Endodermal cell (in vitro differentiated cells): ENCODE data around the gene KRT6B. TPM values are rescaled to one million over a fixed set of nuclear protein-coding genes. Genes with fewer than 3 reads are reported as not detected.

Experiments
- DNase-seq: peaks from one replicate; pipeline ENCODE4 v3.0.0-alpha.2; 2017
- H3K27ac ChIP-seq: 2 replicates; pipeline ENCODE4 v1.5.1; 2013; ENCODE audit warnings: mild to moderate bottlenecking, low read depth, low read length, moderate library complexity
- H3K27me3 ChIP-seq: 2 replicates; pipeline ENCODE4 v1.6.1; 2013; ENCODE audit warnings: mild to moderate bottlenecking, low read length, moderate library complexity; ENCODE audit not compliant: insufficient read depth, control insufficient read depth, poor library complexity, severe bottlenecking
- H3K36me3 ChIP-seq: 2 replicates; pipeline ENCODE4 v1.7.0; 2013; ENCODE audit warnings: mild to moderate bottlenecking, low read length, moderate library complexity; ENCODE audit not compliant: control insufficient read depth, insufficient read depth
- H3K4me1 ChIP-seq: one replicate; pipeline ENCODE4 v1.7.0; 2013; ENCODE audit warnings: low read length; ENCODE audit not compliant: control insufficient read depth, insufficient read depth
- H3K4me3 ChIP-seq: 2 replicates; pipeline ENCODE4 v1.5.1; 2013; ENCODE audit warnings: mild to moderate bottlenecking, low read length, moderate library complexity
- H3K9ac ChIP-seq: 2 replicates; pipeline ENCODE4 v1.6.1; 2013; ENCODE audit warnings: mild to moderate bottlenecking, low read length, moderate library complexity; ENCODE audit not compliant: poor library complexity, severe bottlenecking; ENCODE audit errors: extremely low read depth
- H3K9me3 ChIP-seq: 2 replicates; pipeline ENCODE4 v1.6.1; 2013; ENCODE audit warnings: mild to moderate bottlenecking, low read length, moderate library complexity; ENCODE audit not compliant: control insufficient read depth
- H3K27ac Mint-ChIP-seq: 2 replicates; pipeline ENCODE4 v1.8.0; 2020; ENCODE audit warnings: mixed read lengths
- H3K27me3 Mint-ChIP-seq: 2 replicates; pipeline ENCODE4 v1.8.0; 2021; ENCODE audit warnings: mild to moderate bottlenecking, mixed read lengths; ENCODE audit not compliant: insufficient read depth
- H3K36me3 Mint-ChIP-seq: 2 replicates; pipeline ENCODE4 v1.8.0; 2020; ENCODE audit warnings: low read depth, mixed read lengths
- H3K4me1 Mint-ChIP-seq: 2 replicates; pipeline ENCODE4 v1.8.0; 2020; ENCODE audit warnings: mixed read lengths
- H3K4me3 Mint-ChIP-seq: 2 replicates; pipeline ENCODE4 v1.8.0; 2020; ENCODE audit warnings: mild to moderate bottlenecking, moderate library complexity, mixed read lengths
- H3K9me3 Mint-ChIP-seq: 2 replicates; pipeline ENCODE4 v1.8.0; 2020; ENCODE audit warnings: mild to moderate bottlenecking, mixed read lengths
- WGBS, 2 experiments: methylation state at CpG; one replicate each; pipeline versions ENCODE4 v1.1.5 to v1.1.7; 2013; ENCODE audit warnings: missing lambda C conversion rate in 2 of 2, mixed read lengths in 1 of 2; ENCODE audit not compliant: insufficient coverage in 1 of 2, insufficient read length in 1 of 2; 5-methylcytosine and 5-hydroxymethylcytosine counted together
- total RNA-seq, 2 donors: library from RNA; stranded (reverse); fragmentation: NEBNext Ultra II Directional in 1 of 2; extraction: Animal tissue kit (Norgen Biotek cat#: 25700) in 1 of 2; gene quantifications; 2 replicates in 1 of 2; 3 replicates in 1 of 2; pipeline ENCODE4 v1.2.1, GENCODE V29; 2021
- TF ChIP-seq, protein P1 (sequence below): fragments of 200-600 bp; sonication (generic); conservative IDR thresholded peaks from 2 replicates; pipeline ENCODE4 v1.5.0; 2021; ENCODE audit warnings: antibody characterized with exemption, mild to moderate bottlenecking

Gene KRT6B
- total RNA-seq, 2 donors from 2014 or later, result not detected

DNA sequence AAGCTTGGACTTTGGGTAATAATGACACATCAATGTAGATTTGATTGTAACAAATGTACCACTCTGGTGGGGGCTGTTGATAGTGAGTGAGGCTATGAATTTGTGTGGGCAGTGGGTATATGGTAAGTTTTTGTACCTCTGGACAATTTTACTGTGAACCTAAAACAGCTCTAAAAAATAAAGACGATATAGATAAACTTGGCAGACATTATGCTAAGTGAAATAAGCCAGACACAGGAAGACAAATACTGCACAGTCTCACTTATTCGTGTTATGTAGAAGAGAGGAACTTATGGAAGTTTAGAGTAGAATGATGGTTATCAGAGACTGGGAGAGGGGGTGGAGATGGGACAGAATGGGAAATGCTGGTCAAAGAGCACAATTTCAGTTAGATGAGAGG, 13.0 kb upstream of the KRT6B start:
- Mint-ChIP-seq H3K9me3 (no peaks in the 10 kb centered on the region), H3K4me1 (no peaks in the 10 kb centered on the region)
- DNase-seq, result no peak

DNA sequence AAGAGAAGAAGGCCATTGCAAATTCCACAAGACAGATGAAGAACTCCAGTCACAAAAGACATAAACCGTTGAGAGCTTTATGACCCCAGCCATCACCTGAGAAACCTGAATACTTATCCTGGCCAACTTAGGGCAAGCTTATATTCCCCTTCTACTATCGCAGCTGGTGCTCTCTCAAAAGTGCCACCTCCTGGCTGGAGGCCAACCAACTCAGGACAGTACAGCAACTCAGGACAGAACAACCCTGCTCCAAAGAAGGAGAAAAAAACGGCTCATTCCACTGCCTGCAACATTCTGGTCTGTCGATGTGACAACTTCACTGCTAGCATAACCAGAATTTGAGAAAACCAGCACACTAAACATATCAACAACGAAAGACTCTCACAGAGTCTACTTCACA, 9.7 kb upstream of the KRT6B start:
- Mint-ChIP-seq H3K27ac (no peak overlapping the region), H3K9me3 (no peaks in the 10 kb centered on the region), H3K4me1 (no peaks in the 10 kb centered on the region), H3K4me3 (no peak overlapping the region), H3K27me3 (no peaks in the 10 kb centered on the region), H3K36me3 (no peaks in the 10 kb centered on the region)
- 72 to 84% methylated on average over 2 to 5 of the region's 5 CpGs for WGBS, 2 experiments
- H3K9ac ChIP-seq, result no peak overlapping the region
- no peak overlapping the region for H3K27ac ChIP-seq
- peak; percentile 57 for DNase-seq
- TF ChIP-seq, protein P1, sequence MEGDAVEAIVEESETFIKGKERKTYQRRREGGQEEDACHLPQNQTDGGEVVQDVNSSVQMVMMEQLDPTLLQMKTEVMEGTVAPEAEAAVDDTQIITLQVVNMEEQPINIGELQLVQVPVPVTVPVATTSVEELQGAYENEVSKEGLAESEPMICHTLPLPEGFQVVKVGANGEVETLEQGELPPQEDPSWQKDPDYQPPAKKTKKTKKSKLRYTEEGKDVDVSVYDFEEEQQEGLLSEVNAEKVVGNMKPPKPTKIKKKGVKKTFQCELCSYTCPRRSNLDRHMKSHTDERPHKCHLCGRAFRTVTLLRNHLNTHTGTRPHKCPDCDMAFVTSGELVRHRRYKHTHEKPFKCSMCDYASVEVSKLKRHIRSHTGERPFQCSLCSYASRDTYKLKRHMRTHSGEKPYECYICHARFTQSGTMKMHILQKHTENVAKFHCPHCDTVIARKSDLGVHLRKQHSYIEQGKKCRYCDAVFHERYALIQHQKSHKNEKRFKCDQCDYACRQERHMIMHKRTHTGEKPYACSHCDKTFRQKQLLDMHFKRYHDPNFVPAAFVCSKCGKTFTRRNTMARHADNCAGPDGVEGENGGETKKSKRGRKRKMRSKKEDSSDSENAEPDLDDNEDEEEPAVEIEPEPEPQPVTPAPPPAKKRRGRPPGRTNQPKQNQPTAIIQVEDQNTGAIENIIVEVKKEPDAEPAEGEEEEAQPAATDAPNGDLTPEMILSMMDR, result peak; percentile 47
- H3K9me3 ChIP-seq, result no peaks in the 10 kb centered on the region
- H3K27me3 ChIP-seq, result no peaks in the 10 kb centered on the region
- H3K4me1 ChIP-seq, result no peaks in the 10 kb centered on the region
- H3K36me3 ChIP-seq, result no peaks in the 10 kb centered on the region
- no peak overlapping the region for H3K4me3 ChIP-seq

More for the DNA sequence above, 13.0 kb upstream of the KRT6B start:
- H3K4me3 Mint-ChIP-seq, result no peak overlapping the region
- 89 to 100% methylated on average over 2 of the region's 2 CpGs for WGBS, 2 experiments
- H3K36me3 Mint-ChIP-seq, result no peaks in the 10 kb centered on the region
- no peaks in the 10 kb centered on the region for H3K4me1 ChIP-seq
- TF ChIP-seq, protein P1, result no peak
- H3K27ac Mint-ChIP-seq, result no peak overlapping the region
- H3K36me3 ChIP-seq, result no peaks in the 10 kb centered on the region
- H3K4me3 ChIP-seq, result no peak overlapping the region
- H3K9ac ChIP-seq, result no peak overlapping the region
- H3K27me3 ChIP-seq, result no peaks in the 10 kb centered on the region
- no peaks in the 10 kb centered on the region for H3K27me3 Mint-ChIP-seq
- no peak overlapping the region for H3K27ac ChIP-seq
- no peaks in the 10 kb centered on the region for H3K9me3 ChIP-seq

DNA sequence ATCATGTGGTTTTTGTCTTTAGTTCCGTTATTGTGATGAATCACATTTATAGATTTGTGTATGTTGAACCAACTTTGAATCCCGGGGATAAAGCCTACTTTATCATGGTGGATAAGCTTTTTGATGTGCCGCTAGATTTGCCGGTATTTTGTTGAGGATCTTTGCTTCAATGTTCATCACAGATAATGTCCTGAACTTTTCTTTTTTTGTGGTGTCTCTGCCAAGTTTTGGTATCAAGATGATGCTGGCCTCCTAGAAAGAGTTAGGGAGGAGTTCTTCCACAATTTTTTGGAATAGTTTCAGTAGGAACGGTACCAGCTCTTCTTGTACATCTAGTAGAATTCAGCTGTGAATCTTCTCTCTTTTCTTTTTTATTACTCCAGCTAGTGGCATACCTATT, 6.9 kb upstream of the KRT6B start:
- Histone ChIP-seq H3K4me1 (no peaks in the 10 kb centered on the region), H3K9me3 (no peaks in the 10 kb centered on the region), H3K4me3 (no peak overlapping the region), H3K36me3 (no peaks in the 10 kb centered on the region), H3K27ac (no peak overlapping the region), H3K9ac (no peak overlapping the region), H3K27me3 (no peaks in the 10 kb centered on the region)
- TF ChIP-seq, protein P1, result no peak
- H3K27ac Mint-ChIP-seq, result no peak overlapping the region
- H3K27me3 Mint-ChIP-seq, result no peaks in the 10 kb centered on the region
- H3K9me3 Mint-ChIP-seq, result no peaks in the 10 kb centered on the region
- H3K4me1 Mint-ChIP-seq, result no peaks in the 10 kb centered on the region
- WGBS, 2 experiments, result 90 to 96% methylated on average over 5 of the region's 5 CpGs
- DNase-seq, result no peak
- H3K4me3 Mint-ChIP-seq, result no peak overlapping the region
- H3K36me3 Mint-ChIP-seq, result no peaks in the 10 kb centered on the region
